Measurements from ENCODE around the gene ADORA1. TPM values are rescaled to one million over a fixed set of nuclear protein-coding genes. Genes with fewer than 3 reads are reported as not detected.
A peak's percentile ranks its signal among the peaks of the same experiment; 100 is the strongest.

ADORA1 gene
- total RNA-seq, 2 experiments from 2014 or later = not detected

DNA sequence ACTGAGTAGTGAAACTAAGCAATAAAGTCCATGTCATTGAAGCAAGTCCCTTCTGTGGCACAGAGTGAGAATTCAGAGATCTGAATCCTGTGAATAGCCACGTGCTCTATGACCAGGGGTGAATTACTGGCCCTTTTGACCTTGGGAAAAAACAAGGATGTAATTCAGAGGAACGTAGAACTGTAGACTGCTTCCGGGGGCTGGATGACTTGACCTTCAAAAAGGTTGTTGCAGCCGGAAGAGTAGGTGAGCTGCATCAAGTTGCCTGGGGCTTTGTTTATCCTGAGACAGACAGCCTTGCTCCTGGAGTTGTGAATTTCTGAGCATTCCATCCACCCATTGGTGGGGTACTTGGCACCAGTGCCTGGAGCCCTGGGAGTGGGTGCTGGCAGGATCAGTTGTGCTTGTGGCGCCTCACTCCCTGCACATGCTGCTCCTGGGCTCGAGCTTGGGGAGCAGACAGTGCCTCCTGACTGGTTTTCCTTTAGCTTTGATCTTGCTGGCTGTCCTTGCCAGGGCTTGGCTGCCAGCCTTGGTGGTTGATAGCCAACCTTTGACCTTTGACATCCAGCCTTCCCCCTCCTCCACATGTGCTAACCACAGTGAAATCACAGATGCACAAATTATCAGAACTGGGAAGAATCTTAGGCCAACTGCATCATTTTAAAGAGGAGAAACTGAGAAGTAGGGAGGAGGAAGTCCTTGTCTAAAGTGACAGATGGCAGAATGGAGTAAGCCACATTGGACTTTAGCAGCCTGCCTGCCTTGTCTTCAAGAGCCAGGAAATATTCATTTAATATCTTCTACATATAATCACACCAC lies 25.5 kb upstream of the ADORA1 start:
- H3K4me1 Mint-ChIP-seq = no peaks in the 10 kb centered on the region
- no peaks in the 10 kb centered on the region for H3K36me3 Mint-ChIP-seq
- H3K9me3 Mint-ChIP-seq = peaks cover 5% of the 10 kb centered on the region
- DNase-seq = no peak
- H3K4me3 Mint-ChIP-seq = no peak overlapping the region
- H3K27me3 Mint-ChIP-seq = peaks cover 9% of the 10 kb centered on the region
- H3K27ac Mint-ChIP-seq = no peak overlapping the region

DNA sequence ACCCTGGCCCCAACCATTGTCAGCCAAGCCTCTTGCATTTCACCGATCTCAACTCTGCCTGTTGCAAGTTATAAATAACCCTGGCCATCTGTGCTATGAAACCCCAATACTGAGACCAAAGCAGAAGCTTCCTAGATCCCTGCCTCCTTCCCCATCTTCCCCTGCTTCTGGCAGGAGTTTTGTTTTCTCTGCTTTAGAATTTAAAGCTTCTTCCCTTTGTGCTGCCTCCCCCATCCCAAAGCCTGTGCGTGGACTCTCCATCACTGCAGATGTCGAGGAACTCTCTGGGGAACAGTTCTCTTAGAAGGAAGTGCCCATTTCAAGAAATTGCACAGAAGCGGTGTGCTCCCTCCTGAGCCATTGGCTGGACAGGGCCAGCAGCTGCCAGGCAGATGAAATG lies 24.3 kb upstream of the ADORA1 start:
- Mint-ChIP-seq H3K9me3 (peaks cover 4% of the 10 kb centered on the region), H3K27ac (no peak overlapping the region), H3K4me1 (no peaks in the 10 kb centered on the region), H3K27me3 (peaks cover 21% of the 10 kb centered on the region), H3K4me3 (no peak overlapping the region), H3K36me3 (no peaks in the 10 kb centered on the region)
- DNase-seq = no peak

DNA sequence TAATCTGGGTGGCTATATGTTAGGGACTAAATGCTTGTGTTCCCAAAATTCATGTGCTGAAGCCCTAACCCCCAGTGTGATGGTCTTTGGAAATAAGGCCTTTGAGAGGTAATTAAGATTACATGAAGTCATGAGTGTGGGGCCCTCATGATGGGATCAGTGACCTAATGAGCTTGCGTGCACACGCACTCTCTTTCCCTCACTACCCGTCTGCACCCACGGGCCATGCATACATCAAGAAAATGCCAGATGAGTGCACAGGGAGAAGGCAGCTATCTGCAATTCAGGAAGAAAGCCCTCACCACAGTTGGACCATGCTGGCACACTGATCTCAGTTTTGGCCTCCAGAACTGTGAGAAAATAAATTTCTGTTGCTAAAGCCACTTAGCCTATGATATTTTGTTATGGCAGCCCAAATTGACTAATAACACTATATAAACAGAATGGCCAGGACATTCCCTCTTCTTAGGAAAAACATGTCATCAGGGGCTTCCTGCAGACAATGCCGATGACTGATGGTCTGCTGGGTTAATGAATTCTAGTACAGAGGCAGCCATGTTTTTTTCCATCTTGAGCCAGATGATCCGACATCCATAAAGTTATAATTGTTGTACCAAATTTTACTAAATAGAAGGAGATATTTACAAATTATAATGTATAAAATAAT lies 23.6 kb upstream of the ADORA1 start:
- H3K36me3 Mint-ChIP-seq = no peaks in the 10 kb centered on the region
- H3K9me3 Mint-ChIP-seq = peaks cover 4% of the 10 kb centered on the region
- H3K27ac Mint-ChIP-seq = no peak overlapping the region
- no peak overlapping the region for H3K4me3 Mint-ChIP-seq
- H3K4me1 Mint-ChIP-seq = no peaks in the 10 kb centered on the region
- H3K27me3 Mint-ChIP-seq = peaks cover 27% of the 10 kb centered on the region
- DNase-seq = no peak

DNA sequence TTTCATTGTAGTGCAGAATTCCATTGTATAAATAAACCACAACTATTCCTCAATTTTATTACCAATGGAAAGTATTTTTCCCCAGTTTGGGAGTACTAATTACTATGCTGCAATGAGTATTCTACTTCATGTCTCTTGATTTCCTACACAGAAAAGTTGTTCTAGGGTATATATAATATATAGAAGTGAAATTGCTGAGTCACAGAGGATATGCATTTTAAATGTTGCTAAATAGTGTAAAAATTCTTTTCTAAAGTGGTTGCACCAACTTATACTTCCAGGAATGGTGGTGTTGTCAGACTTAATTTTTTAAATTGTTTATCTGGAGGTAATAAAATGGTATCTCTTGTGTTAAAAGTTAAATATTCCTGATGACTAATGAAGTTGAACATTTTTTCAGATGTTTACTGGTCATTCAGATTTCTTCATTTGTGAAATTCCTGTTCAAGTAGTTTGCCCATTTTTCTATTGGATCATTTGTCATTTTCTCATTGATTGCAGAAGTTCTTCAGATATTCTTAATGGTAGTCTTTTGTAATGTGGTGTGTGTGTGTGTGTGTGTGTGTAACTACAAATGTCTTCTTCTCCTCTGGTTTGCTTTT lies 22.6 kb upstream of the ADORA1 start:
- Mint-ChIP-seq H3K27me3 (peaks cover 36% of the 10 kb centered on the region), H3K4me1 (no peaks in the 10 kb centered on the region), H3K4me3 (no peak overlapping the region), H3K36me3 (no peaks in the 10 kb centered on the region), H3K27ac (no peak overlapping the region), H3K9me3 (peaks cover 4% of the 10 kb centered on the region)
- no peak for DNase-seq

DNA sequence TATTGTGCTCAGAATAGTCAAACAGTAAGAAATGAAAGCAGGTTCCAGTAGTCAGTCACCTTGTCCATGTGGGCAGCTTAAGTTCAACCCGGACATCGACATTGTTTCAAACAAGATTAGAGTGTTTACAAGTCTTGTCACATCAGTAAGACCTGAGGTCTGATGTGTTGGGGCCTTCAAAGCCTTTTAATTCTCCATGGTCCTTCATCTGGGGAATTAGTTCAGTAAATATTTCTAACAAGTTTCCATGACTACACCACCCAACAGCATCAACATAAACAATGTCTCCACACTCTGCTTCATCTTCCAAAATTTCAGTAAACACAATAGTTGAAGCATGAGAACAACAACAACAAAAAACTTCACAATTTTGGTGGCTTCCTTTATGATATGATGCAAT lies 15.1 kb upstream of the ADORA1 start:
- no peaks in the 10 kb centered on the region for H3K9me3 Mint-ChIP-seq

DNA sequence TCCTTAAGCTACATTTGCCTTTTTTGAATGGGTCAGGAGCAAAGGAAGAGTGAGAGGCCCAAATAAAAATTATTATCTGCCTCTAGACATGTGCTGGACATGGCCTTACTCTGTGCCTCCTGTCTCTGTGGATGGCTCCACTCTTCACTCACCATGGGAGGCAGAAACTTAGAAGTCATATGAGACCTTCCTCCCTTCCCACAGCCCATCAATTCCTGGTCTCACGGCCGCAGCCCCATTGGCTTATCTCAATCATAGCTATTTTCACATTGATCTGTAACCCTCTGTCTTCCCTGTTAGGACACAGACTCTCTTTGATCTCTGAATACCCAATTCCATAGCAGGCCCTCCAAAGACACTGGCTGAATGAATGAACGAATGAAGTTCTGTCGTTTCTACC lies 14.2 kb upstream of the ADORA1 start:
- no peak overlapping the region for H3K27ac Mint-ChIP-seq
- H3K36me3 Mint-ChIP-seq = no peaks in the 10 kb centered on the region
- no peaks in the 10 kb centered on the region for H3K9me3 Mint-ChIP-seq
- no peaks in the 10 kb centered on the region for H3K4me1 Mint-ChIP-seq
- no peak for DNase-seq
- no peak overlapping the region for H3K4me3 Mint-ChIP-seq
- H3K27me3 Mint-ChIP-seq = peaks cover 33% of the 10 kb centered on the region

More for the DNA sequence above, 15.1 kb upstream of the ADORA1 start:
- no peak overlapping the region for H3K4me3 Mint-ChIP-seq
- H3K27ac Mint-ChIP-seq = no peak overlapping the region
- DNase-seq = no peak
- H3K4me1 Mint-ChIP-seq = no peaks in the 10 kb centered on the region
- peaks cover 33% of the 10 kb centered on the region for H3K27me3 Mint-ChIP-seq
- H3K36me3 Mint-ChIP-seq = no peaks in the 10 kb centered on the region

DNA sequence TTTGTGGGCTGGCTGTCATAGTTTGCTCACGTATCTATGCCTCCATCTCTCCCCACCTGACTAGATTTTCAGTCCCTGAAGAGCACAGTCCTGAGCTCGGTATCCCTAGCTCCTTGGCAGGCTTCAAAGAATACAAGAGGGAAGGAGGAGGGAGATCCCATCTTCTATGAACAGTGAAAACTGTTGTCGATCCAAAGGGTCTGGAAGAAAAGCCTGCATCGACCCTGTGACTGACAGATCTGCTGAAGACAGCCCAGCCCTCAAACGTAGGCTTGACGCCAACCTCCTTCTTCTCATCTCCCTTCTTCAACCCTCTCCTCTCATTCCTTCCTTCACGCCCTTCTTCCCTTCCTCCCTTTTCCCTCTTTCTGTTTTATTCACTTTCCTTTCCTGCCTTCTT lies 13.3 kb upstream of the ADORA1 start:
- Mint-ChIP-seq H3K27me3 (peaks cover 34% of the 10 kb centered on the region), H3K36me3 (no peaks in the 10 kb centered on the region)

DNA sequence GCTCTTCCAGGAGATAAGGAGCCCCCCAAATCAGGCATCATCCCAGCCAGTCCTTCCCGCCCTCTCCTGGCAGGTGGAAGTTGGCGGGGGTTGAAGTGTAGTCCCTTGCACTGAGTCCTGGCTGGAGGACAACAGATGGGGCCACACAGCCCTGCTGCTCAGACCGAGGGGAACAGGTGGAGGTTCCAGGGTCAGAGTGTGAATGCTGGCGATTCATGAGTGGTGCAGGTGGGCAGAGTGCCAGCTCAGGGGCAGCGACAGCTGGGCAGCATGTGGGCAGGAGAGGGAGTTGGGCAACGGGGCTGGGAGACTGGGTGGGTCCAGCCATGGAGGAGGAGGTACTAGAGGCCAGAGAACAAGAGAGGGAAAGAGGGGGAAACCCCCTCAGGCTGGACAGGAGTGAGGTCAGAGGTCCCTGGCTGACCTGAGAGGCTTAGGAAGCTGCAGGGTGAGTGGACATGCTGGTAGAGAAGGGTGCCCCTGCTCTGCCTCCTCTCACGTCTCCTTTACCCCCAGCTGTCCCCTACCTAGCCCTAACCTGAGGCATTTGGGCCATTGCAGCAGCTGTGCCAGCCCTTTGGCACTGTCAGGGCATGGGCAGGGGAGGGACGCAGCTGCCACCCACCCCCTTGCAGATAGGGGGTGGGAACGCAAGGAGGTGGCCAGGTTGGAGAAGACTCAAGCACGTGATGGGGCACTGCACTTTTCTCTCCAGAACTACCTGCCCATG lies 11.3 kb upstream of the ADORA1 start:
- Mint-ChIP-seq H3K27ac (no peak overlapping the region), H3K4me3 (no peak overlapping the region), H3K9me3 (no peaks in the 10 kb centered on the region), H3K36me3 (no peaks in the 10 kb centered on the region), H3K27me3 (peaks cover 46% of the 10 kb centered on the region), H3K4me1 (no peaks in the 10 kb centered on the region)
- no peak for DNase-seq

More for the DNA sequence above, 13.3 kb upstream of the ADORA1 start:
- DNase-seq = no peak
- Mint-ChIP-seq H3K9me3 (no peaks in the 10 kb centered on the region), H3K27ac (no peak overlapping the region), H3K4me1 (no peaks in the 10 kb centered on the region), H3K4me3 (no peak overlapping the region)

DNA sequence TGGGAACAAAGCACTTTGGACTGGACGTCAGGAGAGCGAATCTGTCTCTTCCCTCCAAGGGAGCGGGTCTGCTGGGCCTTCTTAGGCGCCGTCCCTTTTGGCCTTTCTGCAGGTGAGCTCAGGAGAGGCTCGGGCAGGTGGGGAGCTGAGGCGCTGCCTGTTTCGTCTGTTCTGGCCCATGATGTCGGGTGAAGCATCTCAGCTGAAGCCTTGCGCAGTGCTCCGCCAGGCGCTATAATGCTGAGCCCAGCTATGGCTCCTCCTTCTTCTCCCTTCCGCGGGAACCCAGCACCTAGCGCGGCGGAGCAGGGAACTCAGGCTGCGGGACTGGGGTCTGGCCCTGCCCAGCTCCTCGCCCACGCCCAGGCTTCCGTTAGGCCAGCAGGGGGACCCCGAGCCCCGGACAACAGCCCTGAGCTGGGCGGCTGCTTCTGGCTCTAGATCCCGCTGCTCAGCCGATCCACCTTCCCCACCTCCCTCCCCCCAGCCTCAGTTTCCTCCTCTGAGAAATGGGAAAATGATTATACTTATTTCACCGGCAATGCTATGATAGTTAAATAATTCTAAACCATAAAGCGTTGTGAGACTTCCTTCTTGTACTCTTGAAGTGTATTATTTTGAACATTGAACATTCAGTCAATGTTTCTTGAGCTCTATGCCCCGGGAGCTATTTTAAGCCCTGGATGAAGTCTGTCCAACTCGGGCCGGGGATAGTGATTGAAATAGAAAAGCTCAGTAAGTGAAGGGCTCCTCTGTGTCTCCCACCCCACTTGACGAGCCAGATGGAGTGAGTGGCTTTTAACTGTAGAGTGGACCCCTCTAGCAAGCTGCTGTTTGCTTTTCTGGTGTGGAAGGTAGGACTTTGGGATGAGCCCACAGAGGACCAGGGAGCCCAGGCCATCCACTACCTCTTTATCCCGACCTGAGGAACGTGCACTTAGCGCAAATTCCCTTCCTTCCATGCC lies 9.6 kb upstream of the ADORA1 start:
- H3K27me3 Mint-ChIP-seq = peaks cover 57% of the 10 kb centered on the region
- no peak overlapping the region for H3K4me3 Mint-ChIP-seq
- H3K27ac Mint-ChIP-seq = no peak overlapping the region
- peak; percentile 58 for DNase-seq
- no peaks in the 10 kb centered on the region for H3K4me1 Mint-ChIP-seq
- no peaks in the 10 kb centered on the region for H3K9me3 Mint-ChIP-seq
- no peaks in the 10 kb centered on the region for H3K36me3 Mint-ChIP-seq

DNA sequence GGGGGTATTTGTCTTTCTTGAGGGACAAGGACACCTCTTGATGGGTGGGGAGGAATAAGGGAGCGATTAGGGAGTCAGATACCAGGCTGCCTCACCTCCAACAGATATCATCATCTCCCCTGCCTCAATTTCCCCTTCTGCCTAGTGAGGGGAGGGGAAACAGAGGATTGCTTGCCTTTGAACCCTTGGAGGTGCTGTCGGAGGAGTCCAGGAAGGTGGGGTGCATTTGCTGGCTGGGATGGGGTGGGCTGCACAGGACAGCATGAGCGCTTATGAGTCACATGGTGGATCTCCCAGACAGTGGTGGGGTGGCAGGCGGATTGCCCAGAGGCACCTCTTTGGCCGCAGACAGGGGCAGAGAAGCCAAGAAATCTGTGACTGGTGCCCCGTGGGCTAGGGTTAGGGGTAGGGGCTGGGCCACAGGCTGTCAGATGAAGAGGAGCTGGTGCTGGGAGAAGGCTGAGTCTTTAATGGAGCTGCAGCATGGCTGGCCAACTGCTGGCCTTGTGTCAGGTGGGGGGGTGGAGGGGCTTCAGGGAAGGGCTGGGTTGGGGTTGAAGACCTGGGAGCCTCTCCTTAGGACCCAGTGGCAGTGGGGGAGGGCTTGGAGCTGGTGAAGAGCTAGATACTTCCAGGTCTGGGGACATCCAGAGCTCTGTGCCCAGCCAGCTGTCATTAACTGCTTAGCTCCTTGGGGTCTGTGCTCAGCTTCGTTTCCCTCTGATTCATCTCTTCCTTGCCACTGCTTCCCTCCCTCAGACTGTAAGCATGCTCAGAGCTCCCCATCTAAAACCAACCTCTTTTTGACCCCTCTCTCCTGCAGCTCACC lies 7.0 kb upstream of the ADORA1 start:
- Mint-ChIP-seq H3K27me3 (peaks cover 75% of the 10 kb centered on the region), H3K9me3 (no peaks in the 10 kb centered on the region), H3K4me3 (no peak overlapping the region), H3K36me3 (no peaks in the 10 kb centered on the region), H3K27ac (no peak overlapping the region), H3K4me1 (no peaks in the 10 kb centered on the region)
- DNase-seq = no peak

DNA sequence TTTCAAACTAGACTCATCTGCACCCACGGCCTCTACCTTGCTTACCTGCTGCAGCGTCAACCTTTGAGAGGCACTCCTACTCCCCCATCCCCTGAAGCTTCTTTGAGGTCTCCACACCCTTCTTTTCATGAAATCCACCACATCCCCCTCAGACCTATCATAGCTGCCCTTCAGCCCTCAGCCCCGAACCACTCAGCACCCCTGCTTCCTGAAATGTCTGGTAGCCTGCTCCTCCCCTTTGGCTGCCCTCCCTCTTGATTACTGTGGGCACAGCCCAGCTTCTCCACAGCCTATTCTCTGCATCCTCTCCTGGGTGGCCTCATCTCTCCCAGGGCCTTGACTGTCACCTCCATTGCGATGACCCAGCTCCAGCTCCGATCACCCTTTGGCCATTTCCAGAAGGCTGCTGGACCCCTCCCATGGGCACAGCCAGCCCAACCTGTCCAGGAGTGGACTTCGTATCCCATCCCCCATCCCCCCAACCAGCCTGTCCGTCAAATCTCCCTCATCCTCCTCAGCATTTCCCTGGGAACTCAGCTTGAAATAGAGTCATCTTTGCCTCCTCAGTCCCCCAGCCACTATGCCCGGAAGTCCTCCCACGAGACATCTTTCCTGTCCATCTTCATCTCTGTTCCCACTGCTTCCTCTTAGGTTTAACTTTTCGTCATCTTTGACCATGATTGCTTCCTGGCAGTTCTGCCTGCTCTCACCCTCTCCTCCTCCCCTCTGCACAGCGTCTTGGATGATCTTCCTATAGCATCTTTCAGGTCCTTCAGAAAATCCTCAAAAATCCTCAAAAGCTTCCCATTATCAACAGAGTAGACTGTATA lies 6.1 kb upstream of the ADORA1 start:
- Mint-ChIP-seq H3K27ac (no peak overlapping the region), H3K36me3 (no peaks in the 10 kb centered on the region), H3K27me3 (peaks cover 80% of the 10 kb centered on the region), H3K4me1 (no peaks in the 10 kb centered on the region), H3K9me3 (no peaks in the 10 kb centered on the region), H3K4me3 (no peak overlapping the region)
- no peak for DNase-seq

DNA sequence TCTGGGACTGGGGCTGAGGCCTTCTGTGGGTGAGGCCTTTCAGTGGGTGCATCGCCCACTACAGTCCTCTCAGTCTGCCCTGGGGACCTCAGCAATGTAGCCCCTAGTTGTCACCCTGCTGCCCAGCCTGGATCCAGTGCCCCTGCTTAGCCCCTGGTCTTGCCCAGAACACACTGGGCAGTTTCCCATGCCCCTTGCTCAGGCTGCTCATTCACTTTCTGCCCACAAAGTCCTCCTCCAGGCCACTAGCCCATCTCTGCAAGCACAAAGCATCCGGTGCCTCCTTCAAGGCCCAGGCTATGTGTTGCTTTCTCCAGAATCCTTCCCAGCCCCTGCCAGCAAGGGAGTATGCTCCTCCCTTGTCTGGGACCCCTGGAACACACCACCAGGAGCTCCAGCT lies 5.4 kb upstream of the ADORA1 start:
- Mint-ChIP-seq H3K36me3 (no peaks in the 10 kb centered on the region), H3K9me3 (no peaks in the 10 kb centered on the region), H3K4me3 (no peak overlapping the region), H3K27ac (no peak overlapping the region), H3K27me3 (peaks cover 84% of the 10 kb centered on the region), H3K4me1 (no peaks in the 10 kb centered on the region)
- DNase-seq = no peak

DNA sequence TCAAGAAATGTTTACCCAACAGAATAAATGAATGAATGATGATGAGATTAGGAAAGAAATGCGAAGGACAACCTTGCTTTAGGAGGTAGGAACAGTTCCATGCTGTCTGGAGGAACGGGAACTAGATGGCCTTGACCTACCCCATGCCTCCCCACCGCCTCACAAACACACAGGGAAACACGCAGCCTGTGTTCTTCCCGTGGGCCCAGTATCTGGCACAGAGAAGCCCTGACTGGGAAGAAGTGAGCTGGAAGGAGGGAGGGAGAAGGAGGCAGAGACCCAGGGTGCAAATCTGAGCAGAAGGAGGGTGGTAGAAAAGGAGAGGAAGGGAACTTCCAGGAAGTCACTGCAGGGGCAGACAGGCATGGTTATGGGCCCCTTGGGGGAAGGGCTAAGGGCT lies 3.5 kb upstream of the ADORA1 start:
- no peak for DNase-seq
- H3K4me3 Mint-ChIP-seq = no peak overlapping the region
- peaks cover 2% of the 10 kb centered on the region for H3K4me1 Mint-ChIP-seq
- no peak overlapping the region for H3K27ac Mint-ChIP-seq
- no peaks in the 10 kb centered on the region for H3K9me3 Mint-ChIP-seq
- H3K36me3 Mint-ChIP-seq = no peaks in the 10 kb centered on the region
- H3K27me3 Mint-ChIP-seq = peaks cover 82% of the 10 kb centered on the region
